SK-N-SH (cell line): ENCODE data around the gene SEBOX. TPM values are rescaled to one million over a fixed set of nuclear protein-coding genes. Genes with fewer than 3 reads are reported as not detected.

Source experiments
- CTCF ChIA-PET: fragments of 300-600, 350-600 bp; formaldehyde crosslinking; extraction: SDS; loops from one replicate; lab custom pipeline; 2021; lab: Yijun Ruan, JAX
- POLR2A ChIA-PET: fragments of 350-600 bp; sonication (Branson Sonifier 250); formaldehyde crosslinking; extraction: SDS; loops from one replicate; lab custom pipeline; 2020; ENCODE audit warnings: antibody characterized with exemption, inconsistent platforms; lab: Yijun Ruan, JAX
- DNase-seq: peaks from one replicate; pipeline ENCODE4 v3.0.0; 2012
- H2AFZ ChIP-seq: fragments of 200-600 bp; sonication (generic); 2 replicates; pipeline ENCODE4 v1.8.1; 2016; ENCODE audit warnings: antibody characterized with exemption, mild to moderate bottlenecking, low read depth
- H3F3A ChIP-seq: fragments of 200-600 bp; sonication (generic); replicated peaks from 2 replicates; pipeline ENCODE3; 2016; ENCODE audit warnings: antibody characterized with exemption, mild to moderate bottlenecking; ENCODE audit not compliant: insufficient read depth
- H3K27ac ChIP-seq, 2 experiments: fragments of 200-500 bp in 1 of 2; fragments of 200-600 bp in 1 of 2; sonication (Bioruptor generic) in 1 of 2; sonication (generic), shearing (Covaris generic) in 1 of 2; 2 replicates each; pipeline versions ENCODE4 v1.5.1 to v1.6.1; 2014 to 2016; ENCODE audit warnings: low read depth in 2 of 2, inconsistent platforms in 1 of 2, low read length in 1 of 2, mild to moderate bottlenecking in 1 of 2, mixed read lengths in 1 of 2
- H3K27me3 ChIP-seq: fragments of 200-600 bp; sonication (generic), shearing (Covaris generic); 2 replicates; pipeline ENCODE4 v1.6.1; 2016; ENCODE audit warnings: mixed run types; ENCODE audit not compliant: insufficient read depth
- H3K36me3 ChIP-seq, 2 experiments: fragments of 200-500 bp in 1 of 2; fragments of 200-600 bp in 1 of 2; sonication (Bioruptor generic) in 1 of 2; sonication (generic) in 1 of 2; replicated peaks in 1 of 2; 2 replicates each; pipeline versions ENCODE3 to v1.5.1; 2014 to 2016; ENCODE audit warnings: low read length in 1 of 2, mild to moderate bottlenecking in 1 of 2; ENCODE audit not compliant: insufficient read depth in 2 of 2, control insufficient read depth in 1 of 2
- H3K4me1 ChIP-seq, 2 experiments: fragments of 200-500 bp in 1 of 2; fragments of 200-600 bp in 1 of 2; sonication (Bioruptor generic) in 1 of 2; sonication (generic), shearing (Covaris generic) in 1 of 2; 2 replicates each; pipeline versions ENCODE4 v1.5.1 to v1.6.1; 2014 to 2016; ENCODE audit warnings: low read depth in 1 of 2, low read length in 1 of 2, mixed run types in 1 of 2; ENCODE audit not compliant: insufficient read depth in 2 of 2, control insufficient read depth in 1 of 2
- H3K4me2 ChIP-seq: fragments of 200-600 bp; sonication (generic), shearing (Covaris generic); 2 replicates; pipeline ENCODE4 v1.6.1; 2017; ENCODE audit warnings: mixed run types
- H3K4me3 ChIP-seq, 2 experiments: fragments of 200-500 bp in 1 of 2; fragments of 200-600 bp in 1 of 2; sonication (Bioruptor generic) in 1 of 2; sonication (generic), shearing (Covaris generic) in 1 of 2; 2 replicates each; pipeline versions ENCODE4 v1.5.1 to v1.8.1; 2014 to 2016; ENCODE audit warnings: low read depth in 2 of 2, inconsistent platforms in 1 of 2, low read length in 1 of 2, mild to moderate bottlenecking in 1 of 2, mixed read lengths in 1 of 2, moderate library complexity in 1 of 2
- H3K79me2 ChIP-seq: fragments of 200-600 bp; sonication (generic); 2 replicates; pipeline ENCODE4 v1.8.1; 2017; ENCODE audit warnings: mild to moderate bottlenecking; ENCODE audit not compliant: insufficient read depth
- H3K9ac ChIP-seq: fragments of 200-600 bp; sonication (generic); 2 replicates; pipeline ENCODE4 v1.6.1; 2017; ENCODE audit warnings: mixed run types
- H3K9me2 ChIP-seq: fragments of 200-600 bp; sonication (generic); 2 replicates; pipeline ENCODE4 v1.6.1; 2017; ENCODE audit warnings: mixed run types
- H3K9me3 ChIP-seq: fragments of 200-600 bp; sonication (generic); 2 replicates; pipeline ENCODE4 v1.6.1; 2017; ENCODE audit warnings: mixed run types, mild to moderate bottlenecking, moderate library complexity
- H4K20me1 ChIP-seq: fragments of 200-600 bp; sonication (generic); 2 replicates; pipeline ENCODE4 v1.6.1; 2017; ENCODE audit warnings: mild to moderate bottlenecking, mixed run types; ENCODE audit not compliant: insufficient read depth
- CHD2 ChIP-seq: fragments of 150-350 bp; IDR thresholded peaks from 2 replicates; pipeline ENCODE4 v1.6.1; 2018; ENCODE audit warnings: low read length; ENCODE audit not compliant: partially characterized antibody
- FOXJ3 ChIP-seq: sonication (generic); formaldehyde crosslinking; IDR thresholded peaks from 2 replicates; pipeline ENCODE4 v1.5.1; 2020; ENCODE audit warnings: mild to moderate bottlenecking, missing genetic modification reagents
- GABPA ChIP-seq: IDR thresholded peaks from 2 replicates; pipeline ENCODE4 v1.4.0; 2012; ENCODE audit warnings: low read depth, mild to moderate bottlenecking
- JUND ChIP-seq: IDR thresholded peaks from 2 replicates; pipeline ENCODE4 v1.4.0; 2012
- MXI1 ChIP-seq: IDR thresholded peaks from 2 replicates; pipeline ENCODE4 v1.6.1; 2012; ENCODE audit warnings: mild to moderate bottlenecking, low read depth, low read length, improper control_type of control experiment
- RCOR1 ChIP-seq: fragments of 150-350 bp; IDR thresholded peaks from 2 replicates; pipeline ENCODE4 v1.6.1; 2017; ENCODE audit warnings: antibody characterized with exemption, low read length
- SIN3A ChIP-seq: IDR thresholded peaks from 2 replicates; pipeline ENCODE4 v1.6.1; 2012; ENCODE audit warnings: low read depth, mild to moderate bottlenecking, low read length, moderate library complexity, borderline replicate concordance
- TAF1 ChIP-seq: IDR thresholded peaks from 2 replicates; pipeline ENCODE4 v1.6.1; 2012; ENCODE audit warnings: low read depth, mild to moderate bottlenecking, low read length, moderate library complexity, borderline replicate concordance
- WGBS: methylation state at CpG from one replicate; pipeline ENCODE4 v1.1.6; 2017; ENCODE audit warnings: low lambda C conversion rate; 5-methylcytosine and 5-hydroxymethylcytosine counted together
- polyA plus RNA-seq, 3 experiments: library from polyadenylated mRNA; depleted of rRNA; stranded (reverse); fragments of >200 nt; gene quantifications; 2 replicates each; pipeline ENCODE4 v1.2.3, GENCODE V29; 2012
- TF ChIP-seq, protein P1 (sequence below): fragments of 150-350 bp; IDR thresholded peaks from 2 replicates; pipeline ENCODE4 v1.6.1; 2017; ENCODE audit warnings: antibody characterized with exemption, low read length, low read depth, borderline replicate concordance
- TF ChIP-seq, protein P2 (sequence below): IDR thresholded peaks from 2 replicates; pipeline ENCODE4; 2012
- TF ChIP-seq, protein P3 (sequence below): IDR thresholded peaks from 2 replicates; pipeline ENCODE4 v1.4.0; 2012; ENCODE audit warnings: low read depth

Gene SEBOX
- polyA plus RNA-seq, 1 of the 3 experiments (the other 2 are of a cell fraction): not detected

DNA sequence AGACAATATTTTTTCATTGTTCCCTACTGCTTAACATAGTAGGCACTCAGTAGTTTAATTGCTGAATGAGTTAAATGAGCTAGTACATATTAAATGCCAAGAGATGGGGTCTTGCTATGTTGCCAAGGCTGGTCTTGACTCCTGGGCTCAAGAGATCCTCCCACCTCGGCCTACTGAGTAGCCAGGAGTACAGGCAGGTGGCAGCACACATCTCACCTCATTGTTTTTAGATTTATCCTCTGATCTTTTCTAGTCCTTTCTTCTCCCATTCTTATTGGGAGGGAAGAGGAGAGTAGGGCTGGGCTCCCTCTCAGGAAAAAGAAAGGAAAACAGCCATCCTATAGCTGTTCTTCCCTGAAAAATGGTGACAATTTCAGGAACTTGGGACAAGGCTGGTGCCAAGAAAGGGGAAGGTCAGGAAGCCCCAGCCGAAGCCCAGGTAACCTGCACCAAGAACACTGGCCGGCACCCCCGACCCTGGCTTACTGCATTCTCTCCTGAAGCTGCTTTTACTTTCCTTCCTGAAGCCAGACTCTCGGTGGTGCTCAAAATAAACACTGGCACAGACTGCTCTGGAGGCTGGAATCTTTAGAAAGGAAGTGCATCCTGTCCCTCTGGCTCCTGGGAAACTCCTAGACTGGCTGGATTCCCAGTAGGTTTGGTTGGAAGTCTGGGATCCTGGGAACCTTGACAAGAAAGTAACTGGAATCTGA is 26.8 kb downstream of the SEBOX start:
- H3K36me3 ChIP-seq: peaks cover 37 to 38% of the 10 kb centered on the region in 2 experiments
- peak overlapping the region; percentile 51 to 89 for H3K27ac ChIP-seq
- ChIA-PET POLR2A (interaction anchor here (0.7 to 1.5 kb wide), 2 partner anchors 9 to 19 kb away, joined by 3 to 4 read pairs; partner anchors contain the start of gene POLDIP2), CTCF (interaction anchor here (1.2 to 1.4 kb wide), 2 partner anchors 87 to 533 kb away, joined by 3 to 4 read pairs; no protein-coding TSS in a partner anchor)
- peak overlapping the region; percentile 29; the same call in 1 of the 2 replicates for H3K9ac ChIP-seq
- TF ChIP-seq, protein P1, sequence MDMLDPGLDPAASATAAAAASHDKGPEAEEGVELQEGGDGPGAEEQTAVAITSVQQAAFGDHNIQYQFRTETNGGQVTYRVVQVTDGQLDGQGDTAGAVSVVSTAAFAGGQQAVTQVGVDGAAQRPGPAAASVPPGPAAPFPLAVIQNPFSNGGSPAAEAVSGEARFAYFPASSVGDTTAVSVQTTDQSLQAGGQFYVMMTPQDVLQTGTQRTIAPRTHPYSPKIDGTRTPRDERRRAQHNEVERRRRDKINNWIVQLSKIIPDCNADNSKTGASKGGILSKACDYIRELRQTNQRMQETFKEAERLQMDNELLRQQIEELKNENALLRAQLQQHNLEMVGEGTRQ: no peak
- no peak for TF ChIP-seq JUND
- TF ChIP-seq GABPA: 0 out of 2 replicates have a peak, but pooled peaks have one; percentile 21
- H3K9me3 ChIP-seq: no peaks in the 10 kb centered on the region
- peaks cover 33% of the 10 kb centered on the region; the same call in 1 of the 2 replicates for H4K20me1 ChIP-seq
- H3K9me2 ChIP-seq: no peaks in the 10 kb centered on the region
- DNase-seq: no peak
- H3K4me3 ChIP-seq: no peak overlapping the region
- peaks cover 11 to 21% of the 10 kb centered on the region in 2 experiments; a peak in 3 of 4 replicates for H3K4me1 ChIP-seq
- H3K4me2 ChIP-seq: peak overlapping the region; percentile 82
- 63% methylated on average over 5 of the region's 5 CpGs for WGBS
- H3K79me2 ChIP-seq: peaks cover 75% of the 10 kb centered on the region
- H2AFZ ChIP-seq: no peak overlapping the region
- peaks cover 19% of the 10 kb centered on the region for H3F3A ChIP-seq
- no peaks in the 10 kb centered on the region for H3K27me3 ChIP-seq

DNA sequence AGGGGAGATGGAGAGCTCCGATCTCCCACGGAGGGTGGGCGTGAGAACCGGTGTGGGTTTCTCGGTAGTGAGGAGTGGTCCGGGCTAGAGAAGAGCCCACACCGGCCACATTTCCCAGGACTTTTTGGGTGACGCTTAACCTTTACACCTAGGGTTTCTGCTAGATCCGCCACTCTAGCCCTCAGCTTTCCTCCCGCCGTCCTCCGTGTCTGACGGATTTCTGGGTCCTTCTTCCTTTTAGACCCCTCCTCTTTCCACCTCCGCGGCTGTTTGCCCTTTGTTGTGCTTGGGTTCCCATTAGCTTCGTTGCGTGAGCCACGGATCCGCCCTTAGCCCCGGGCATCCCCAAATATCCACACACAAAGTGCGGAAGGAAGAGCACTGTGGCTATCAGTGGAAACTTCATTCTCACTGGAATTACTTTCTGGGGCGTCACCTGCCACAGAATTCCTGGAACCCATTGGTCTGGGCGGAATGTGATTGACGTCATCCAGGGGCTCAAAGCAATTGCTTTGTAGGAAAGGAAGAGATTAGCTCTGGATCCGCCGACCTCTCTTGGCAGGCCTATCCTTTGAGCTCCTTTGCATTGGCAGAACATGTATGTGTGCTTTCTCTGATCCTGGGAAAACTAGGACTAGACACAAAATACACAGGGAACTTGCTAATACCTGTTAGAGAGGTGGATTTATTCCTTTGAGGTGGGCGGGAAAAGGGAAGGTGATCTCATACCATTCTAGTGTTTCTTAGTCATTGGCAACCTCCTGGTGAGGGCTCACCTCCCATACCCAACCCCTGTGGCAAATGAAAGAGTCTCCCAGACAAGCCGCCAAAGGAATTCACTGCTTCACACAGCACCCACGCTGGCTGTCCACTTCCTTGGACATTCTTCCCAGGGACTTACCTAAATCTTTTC is 28.8 kb downstream of the SEBOX start:
- Histone ChIP-seq H3K4me2 (peak overlapping the region; percentile 82), H3K79me2 (peaks cover 94% of the 10 kb centered on the region), H3K27me3 (no peaks in the 10 kb centered on the region), H3K27ac (peak overlapping the region; percentile 85 to 89), H3K4me3 (peak overlapping the region; percentile 76 to 91), H3K9ac (peak overlapping the region; percentile 90), H3K36me3 (peaks cover 20 to 28% of the 10 kb centered on the region in 2 experiments), H4K20me1 (peaks cover 33% of the 10 kb centered on the region; the same call in 1 of the 2 replicates), H3K9me2 (no peaks in the 10 kb centered on the region), H3F3A (peaks cover 19% of the 10 kb centered on the region), H3K9me3 (no peaks in the 10 kb centered on the region), H3K4me1 (peaks cover 11 to 21% of the 10 kb centered on the region in 2 experiments; a peak in 3 of 4 replicates), H2AFZ (peak overlapping the region; percentile 17; the same call in 1 of the 2 replicates)
- CTCF ChIA-PET: interaction anchor here (0.7 to 3.8 kb wide), 14 partner anchors 10 to 580 kb away, joined by 3 to 19 read pairs (median 4); partner anchors contain the start of genes LYRM9, POLDIP2 and VTN
- DNase-seq: peak; percentile 75
- POLR2A ChIA-PET: interaction anchor here (0.9 to 2.3 kb wide), 11 partner anchors 9 to 383 kb away, joined by 3 to 25 read pairs (median 8); partner anchors contain the start of genes POLDIP2, RPL23A, SARM1 and SLC46A1
- TF ChIP-seq MXI1 (peak; percentile 50; the same call in 1 of the 2 replicates), JUND (no peak; the same call in 1 of the 2 replicates), FOXJ3 (CRISPR knock-in tag) (no peak), CHD2 (no peak), RCOR1 (peak; percentile 57; the same call in 1 of the 2 replicates), SIN3A (0 out of 2 replicates have a peak, but pooled peaks have one; percentile 23), TAF1 (0 out of 2 replicates have a peak, but pooled peaks have one; percentile 16)
- TF ChIP-seq, protein P2, sequence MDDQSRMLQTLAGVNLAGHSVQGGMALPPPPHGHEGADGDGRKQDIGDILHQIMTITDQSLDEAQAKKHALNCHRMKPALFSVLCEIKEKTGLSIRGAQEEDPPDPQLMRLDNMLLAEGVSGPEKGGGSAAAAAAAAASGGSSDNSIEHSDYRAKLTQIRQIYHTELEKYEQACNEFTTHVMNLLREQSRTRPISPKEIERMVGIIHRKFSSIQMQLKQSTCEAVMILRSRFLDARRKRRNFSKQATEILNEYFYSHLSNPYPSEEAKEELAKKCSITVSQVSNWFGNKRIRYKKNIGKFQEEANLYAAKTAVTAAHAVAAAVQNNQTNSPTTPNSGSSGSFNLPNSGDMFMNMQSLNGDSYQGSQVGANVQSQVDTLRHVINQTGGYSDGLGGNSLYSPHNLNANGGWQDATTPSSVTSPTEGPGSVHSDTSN: peak; percentile 51
- TF ChIP-seq, protein P3, sequence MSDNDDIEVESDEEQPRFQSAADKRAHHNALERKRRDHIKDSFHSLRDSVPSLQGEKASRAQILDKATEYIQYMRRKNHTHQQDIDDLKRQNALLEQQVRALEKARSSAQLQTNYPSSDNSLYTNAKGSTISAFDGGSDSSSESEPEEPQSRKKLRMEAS: peak; percentile 34; the same call in 1 of the 2 replicates
- 7% methylated on average over 22 of the region's 29 CpGs for WGBS
